WTC11 (cell line): Measurements from ENCODE around the gene GIMAP4. TPM values are rescaled to one million over a fixed set of nuclear protein-coding genes. Genes with fewer than 3 reads are reported as not detected.

Experiments used
- ATAC-seq: fragments of 200-7000 bp; cut with Tn5 transposase; 2 replicates; pipeline ENCODE4 v1.10.0; 2021; ENCODE audit warnings: mild to moderate bottlenecking, moderate library complexity
- CTCF ChIA-PET: fragments of 300-600 bp; sonication (Branson Sonifier 250); formaldehyde crosslinking; loops from one replicate; lab custom pipeline; 2021; ENCODE audit warnings: antibody characterized with exemption; lab: Charles Lee
- POLR2A ChIA-PET: fragments of 350-600 bp; sonication (Branson Sonifier 250); formaldehyde crosslinking; loops from one replicate; lab custom pipeline; 2021; ENCODE audit warnings: antibody characterized with exemption; lab: Charles Lee
- DNase-seq: peaks from one replicate; pipeline ENCODE4 v3.0.0; 2021; ENCODE audit warnings: low spot score
- H3K27ac Mint-ChIP-seq: 2 replicates; pipeline ENCODE4 v1.8.0; 2021; ENCODE audit warnings: mixed read lengths
- H3K27me3 Mint-ChIP-seq: 2 replicates; pipeline ENCODE4 v1.8.0; 2021; ENCODE audit warnings: low read depth, mild to moderate bottlenecking, moderate library complexity, mixed read lengths
- H3K36me3 Mint-ChIP-seq: 2 replicates; pipeline ENCODE4 v1.8.0; 2021; ENCODE audit warnings: mixed read lengths
- H3K4me1 Mint-ChIP-seq: 2 replicates; pipeline ENCODE4 v1.8.0; 2022; ENCODE audit warnings: mixed read lengths
- H3K4me3 Mint-ChIP-seq: 2 replicates; pipeline ENCODE4 v1.8.0; 2021; ENCODE audit warnings: mild to moderate bottlenecking, moderate library complexity, mixed read lengths
- H3K9me3 Mint-ChIP-seq: 2 replicates; pipeline ENCODE4 v1.8.0; 2021; ENCODE audit warnings: mixed read lengths
- CDX4 ChIP-seq: fragments of 250-450 bp; sonication (Bioruptor Pico); IDR thresholded peaks from 2 replicates; pipeline ENCODE4 v1.9.0; 2021; ENCODE audit warnings: moderate library complexity, mild to moderate bottlenecking, inconsistent platforms, borderline replicate concordance
- CREM ChIP-seq: sonication (generic); formaldehyde crosslinking; IDR thresholded peaks from 2 replicates; pipeline ENCODE4 v1.8.1; 2022; ENCODE audit warnings: mild to moderate bottlenecking, missing genetic modification reagents, moderate library complexity
- ELF4 ChIP-seq: sonication (generic); formaldehyde crosslinking; IDR thresholded peaks from 2 replicates; pipeline ENCODE4 v1.8.1; 2022; ENCODE audit warnings: low read depth, mild to moderate bottlenecking, moderate library complexity, missing genetic modification reagents
- GABPB1 ChIP-seq: sonication (generic); formaldehyde crosslinking; IDR thresholded peaks from 2 replicates; pipeline ENCODE4 v1.8.1; 2023; ENCODE audit warnings: mild to moderate bottlenecking, missing genetic modification reagents
- IRF1 ChIP-seq: sonication (generic); formaldehyde crosslinking; IDR thresholded peaks from 2 replicates; pipeline ENCODE4 v1.8.0; 2023; ENCODE audit warnings: missing genetic modification reagents
- MAX ChIP-seq: sonication (generic); formaldehyde crosslinking; IDR thresholded peaks from 2 replicates; pipeline ENCODE4 v1.8.0; 2022; ENCODE audit warnings: mild to moderate bottlenecking, missing genetic modification reagents
- MLX ChIP-seq: sonication (generic); formaldehyde crosslinking; IDR thresholded peaks from 2 replicates; pipeline ENCODE4 v1.8.1; 2023; ENCODE audit warnings: mild to moderate bottlenecking, missing genetic modification reagents, moderate library complexity
- MXD4 ChIP-seq: fragments of 250-450 bp; sonication (Bioruptor Pico); IDR thresholded peaks from 2 replicates; pipeline ENCODE4 v1.8.0; 2021; ENCODE audit warnings: mild to moderate bottlenecking, moderate library complexity, borderline replicate concordance
- NFATC4 ChIP-seq: fragments of 250-450 bp; sonication (Bioruptor Pico); IDR thresholded peaks from 2 replicates; pipeline ENCODE4 v1.9.0; 2021; ENCODE audit warnings: mild to moderate bottlenecking
- NFYB ChIP-seq: sonication (generic); formaldehyde crosslinking; conservative IDR thresholded peaks from 2 replicates; pipeline ENCODE4 v1.8.0; 2022; ENCODE audit warnings: low read depth, missing genetic modification reagents
- TEAD4 ChIP-seq: sonication (generic); formaldehyde crosslinking; IDR thresholded peaks from 2 replicates; pipeline ENCODE4 v1.8.0; 2022; ENCODE audit warnings: mild to moderate bottlenecking, missing genetic modification reagents
- ZMAT4 ChIP-seq: fragments of 250-450 bp; sonication (Bioruptor Pico); IDR thresholded peaks from 2 replicates; pipeline ENCODE4 v1.9.0; 2021; ENCODE audit warnings: mild to moderate bottlenecking
- ZNF263 ChIP-seq: sonication (generic); formaldehyde crosslinking; IDR thresholded peaks from 2 replicates; pipeline ENCODE4 v1.8.1; 2022; ENCODE audit warnings: low read depth, mild to moderate bottlenecking, moderate library complexity, missing genetic modification reagents
- ZNF396 ChIP-seq: fragments of 250-450 bp; sonication (Bioruptor Pico); IDR thresholded peaks from 2 replicates; pipeline ENCODE4 v1.8.0; 2021; ENCODE audit warnings: mild to moderate bottlenecking, moderate library complexity, borderline replicate concordance
- ZNF423 ChIP-seq: fragments of 250-450 bp; sonication (Bioruptor Pico); IDR thresholded peaks from 2 replicates; pipeline ENCODE4 v2.1.2; 2022; ENCODE audit warnings: mild to moderate bottlenecking, moderate library complexity
- ZNF512 ChIP-seq: sonication (generic); formaldehyde crosslinking; IDR thresholded peaks from 2 replicates; pipeline ENCODE4 v1.8.1; 2022; ENCODE audit warnings: missing genetic modification reagents, borderline replicate concordance
- total RNA-seq: library from RNA; stranded (reverse); gene quantifications from 3 replicates; pipeline ENCODE4 v1.2.3, GENCODE V29; 2021
- TF ChIP-seq, protein P1 (sequence below): sonication (generic); formaldehyde crosslinking; IDR thresholded peaks from 2 replicates; pipeline ENCODE4 v1.8.0; 2023; ENCODE audit warnings: missing genetic modification reagents, mild to moderate bottlenecking, borderline replicate concordance
- TF ChIP-seq, protein P2 (sequence below): sonication (generic); formaldehyde crosslinking; IDR thresholded peaks from 2 replicates; pipeline ENCODE4 v1.8.1; 2023; ENCODE audit warnings: mild to moderate bottlenecking, missing genetic modification reagents

The GIMAP4 gene
- total RNA-seq, 1 experiment from 2014 or later: 0.28 TPM

- POLR2A ChIA-PET: no interaction called here
- DNase-seq (no peak), ATAC-seq (no peak)
- CTCF ChIA-PET: no interaction called here
- no peak overlapping the region for H3K27ac Mint-ChIP-seq
- H3K4me3 Mint-ChIP-seq: no peak overlapping the region
- no peaks in the 10 kb centered on the region for H3K36me3 Mint-ChIP-seq
- TF ChIP-seq MLX (CRISPR knock-in tag) (no peak), NFATC4 (CRISPR knock-in tag) (no peak)
- H3K4me1 Mint-ChIP-seq: no peaks in the 10 kb centered on the region
- peaks cover 20% of the 10 kb centered on the region for H3K27me3 Mint-ChIP-seq
- H3K9me3 Mint-ChIP-seq: peaks cover 6% of the 10 kb centered on the region
These were observed 52.9 kb downstream of the GIMAP4 start for GRCh38 chr7:150620061-150620460.

GRCh38 chr7:150620617-150621371, 53.6 kb downstream of the GIMAP4 start:
- DNase-seq (no peak), ATAC-seq (no peak)
- Mint-ChIP-seq H3K9me3 (peaks cover 6% of the 10 kb centered on the region), H3K4me3 (no peak overlapping the region), H3K27me3 (peaks cover 24% of the 10 kb centered on the region), H3K36me3 (no peaks in the 10 kb centered on the region), H3K27ac (no peak overlapping the region), H3K4me1 (no peaks in the 10 kb centered on the region)
- CTCF ChIA-PET: no interaction called here
- TF ChIP-seq TEAD4 (no peak), ZNF512 (CRISPR knock-in tag) (no peak), MXD4 (CRISPR knock-in tag) (no peak), IRF1 (CRISPR knock-in tag) (no peak), ELF4 (CRISPR knock-in tag) (no peak), ZMAT4 (CRISPR knock-in tag) (no peak), CDX4 (no peak), GABPB1 (CRISPR knock-in tag) (no peak), ZNF263 (CRISPR knock-in tag) (no peak), CREM (CRISPR knock-in tag) (no peak), ZNF423 (CRISPR knock-in tag) (no peak), MAX (CRISPR knock-in tag) (no peak), NFYB (CRISPR knock-in tag) (no peak), ZNF396 (no peak)
- TF ChIP-seq, protein P1, sequence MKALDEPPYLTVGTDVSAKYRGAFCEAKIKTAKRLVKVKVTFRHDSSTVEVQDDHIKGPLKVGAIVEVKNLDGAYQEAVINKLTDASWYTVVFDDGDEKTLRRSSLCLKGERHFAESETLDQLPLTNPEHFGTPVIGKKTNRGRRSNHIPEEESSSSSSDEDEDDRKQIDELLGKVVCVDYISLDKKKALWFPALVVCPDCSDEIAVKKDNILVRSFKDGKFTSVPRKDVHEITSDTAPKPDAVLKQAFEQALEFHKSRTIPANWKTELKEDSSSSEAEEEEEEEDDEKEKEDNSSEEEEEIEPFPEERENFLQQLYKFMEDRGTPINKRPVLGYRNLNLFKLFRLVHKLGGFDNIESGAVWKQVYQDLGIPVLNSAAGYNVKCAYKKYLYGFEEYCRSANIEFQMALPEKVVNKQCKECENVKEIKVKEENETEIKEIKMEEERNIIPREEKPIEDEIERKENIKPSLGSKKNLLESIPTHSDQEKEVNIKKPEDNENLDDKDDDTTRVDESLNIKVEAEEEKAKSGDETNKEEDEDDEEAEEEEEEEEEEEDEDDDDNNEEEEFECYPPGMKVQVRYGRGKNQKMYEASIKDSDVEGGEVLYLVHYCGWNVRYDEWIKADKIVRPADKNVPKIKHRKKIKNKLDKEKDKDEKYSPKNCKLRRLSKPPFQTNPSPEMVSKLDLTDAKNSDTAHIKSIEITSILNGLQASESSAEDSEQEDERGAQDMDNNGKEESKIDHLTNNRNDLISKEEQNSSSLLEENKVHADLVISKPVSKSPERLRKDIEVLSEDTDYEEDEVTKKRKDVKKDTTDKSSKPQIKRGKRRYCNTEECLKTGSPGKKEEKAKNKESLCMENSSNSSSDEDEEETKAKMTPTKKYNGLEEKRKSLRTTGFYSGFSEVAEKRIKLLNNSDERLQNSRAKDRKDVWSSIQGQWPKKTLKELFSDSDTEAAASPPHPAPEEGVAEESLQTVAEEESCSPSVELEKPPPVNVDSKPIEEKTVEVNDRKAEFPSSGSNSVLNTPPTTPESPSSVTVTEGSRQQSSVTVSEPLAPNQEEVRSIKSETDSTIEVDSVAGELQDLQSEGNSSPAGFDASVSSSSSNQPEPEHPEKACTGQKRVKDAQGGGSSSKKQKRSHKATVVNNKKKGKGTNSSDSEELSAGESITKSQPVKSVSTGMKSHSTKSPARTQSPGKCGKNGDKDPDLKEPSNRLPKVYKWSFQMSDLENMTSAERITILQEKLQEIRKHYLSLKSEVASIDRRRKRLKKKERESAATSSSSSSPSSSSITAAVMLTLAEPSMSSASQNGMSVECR (CRISPR knock-in tag): no peak
- TF ChIP-seq, protein P2, sequence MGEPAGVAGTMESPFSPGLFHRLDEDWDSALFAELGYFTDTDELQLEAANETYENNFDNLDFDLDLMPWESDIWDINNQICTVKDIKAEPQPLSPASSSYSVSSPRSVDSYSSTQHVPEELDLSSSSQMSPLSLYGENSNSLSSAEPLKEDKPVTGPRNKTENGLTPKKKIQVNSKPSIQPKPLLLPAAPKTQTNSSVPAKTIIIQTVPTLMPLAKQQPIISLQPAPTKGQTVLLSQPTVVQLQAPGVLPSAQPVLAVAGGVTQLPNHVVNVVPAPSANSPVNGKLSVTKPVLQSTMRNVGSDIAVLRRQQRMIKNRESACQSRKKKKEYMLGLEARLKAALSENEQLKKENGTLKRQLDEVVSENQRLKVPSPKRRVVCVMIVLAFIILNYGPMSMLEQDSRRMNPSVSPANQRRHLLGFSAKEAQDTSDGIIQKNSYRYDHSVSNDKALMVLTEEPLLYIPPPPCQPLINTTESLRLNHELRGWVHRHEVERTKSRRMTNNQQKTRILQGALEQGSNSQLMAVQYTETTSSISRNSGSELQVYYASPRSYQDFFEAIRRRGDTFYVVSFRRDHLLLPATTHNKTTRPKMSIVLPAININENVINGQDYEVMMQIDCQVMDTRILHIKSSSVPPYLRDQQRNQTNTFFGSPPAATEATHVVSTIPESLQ (CRISPR knock-in tag): no peak
- POLR2A ChIA-PET: no interaction called here
